Measurements from ENCODE around the gene GANAB. TPM values are rescaled to one million over a fixed set of nuclear protein-coding genes. Genes with fewer than 3 reads are reported as not detected.

The GANAB gene
- total and polyA plus RNA-seq, 4 donors = 45.2 to 209 (median 148) TPM

DNA sequence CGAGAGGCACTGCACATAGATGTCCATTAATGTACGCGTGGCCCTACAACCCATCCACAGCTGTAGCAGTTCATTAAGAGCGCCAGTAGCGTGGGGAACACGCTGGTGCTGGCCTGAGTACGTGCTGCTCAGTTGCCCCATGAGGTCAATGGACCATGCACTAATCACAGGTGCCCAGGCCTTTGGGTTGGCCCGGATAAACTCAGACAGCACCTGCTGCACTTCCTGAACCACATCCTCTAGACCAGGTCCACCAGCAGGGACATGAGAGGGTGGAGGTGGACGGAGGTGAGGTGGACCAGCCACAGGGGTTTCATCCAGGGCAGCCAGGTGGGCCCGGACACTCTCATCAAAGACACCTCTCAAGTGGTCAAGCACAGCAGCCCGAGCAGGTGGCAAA lies 3.1 kb upstream of the GANAB start:
- no peak overlapping the region for H3K9ac ChIP-seq (ENCODE audit: low read depth in 1 of 2, low read length in 2 of 2)
- H3K27me3 ChIP-seq (ENCODE audit: control insufficient read depth in 4 of 4, insufficient read depth in 4 of 4, low read length in 3 of 4) = no peaks in the 10 kb centered on the region
- TF ChIP-seq FOXA1 (IDR thresholded peaks at IDR 0.05) = no peak
- 88% methylated on average over 11 of the region's 11 CpGs for WGBS
- H3K27ac ChIP-seq (ENCODE audit: low read depth in 1 of 2, low read length in 2 of 2) = no peak overlapping the region
- no peaks in the 10 kb centered on the region for H3K9me3 ChIP-seq (ENCODE audit: control insufficient read depth in 4 of 4, low read length in 3 of 4)
- H3K4me1 ChIP-seq (ENCODE audit: control insufficient read depth in 4 of 4, insufficient read depth in 4 of 4, low read length in 3 of 4) = peaks cover 6 to 39% (median 37%) of the 10 kb centered on the region in 4 donors
- peaks cover 0 to 12% (median 4%) of the 10 kb centered on the region in 4 donors for H3K36me3 ChIP-seq (ENCODE audit: control insufficient read depth in 4 of 4, insufficient read depth in 3 of 4, low read depth in 1 of 4, low read length in 3 of 4)
- no peak for DNase-seq (ENCODE audit: low spot score)
- no peak overlapping the region for H3K4me3 ChIP-seq (ENCODE audit: low read depth in 1 of 3, low read length in 3 of 3)

DNA sequence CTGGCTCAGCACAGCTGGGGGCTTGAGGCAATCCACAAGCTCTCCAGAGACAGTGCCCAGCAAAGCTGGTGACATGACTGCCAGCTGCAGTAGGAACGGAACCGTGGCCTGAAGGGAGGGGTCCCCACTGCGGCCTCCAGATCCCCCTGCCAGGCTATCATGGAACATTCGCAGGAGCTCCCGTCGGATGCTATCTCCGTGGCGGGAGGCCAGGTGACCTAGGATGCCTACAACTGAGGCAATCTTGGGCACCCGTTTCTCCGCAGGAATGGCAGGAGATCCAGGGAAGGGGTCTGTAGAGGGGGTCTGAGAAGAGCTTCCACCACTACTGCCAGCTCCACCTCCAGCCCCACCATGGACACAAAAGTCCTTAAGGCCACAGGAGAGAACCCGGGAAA lies 2.6 kb upstream of the GANAB start:
- no peak overlapping the region for H3K9ac ChIP-seq (ENCODE audit: low read depth in 1 of 2, low read length in 2 of 2)
- H3K4me3 ChIP-seq (ENCODE audit: low read depth in 1 of 3, low read length in 3 of 3) = no peak overlapping the region
- no peaks in the 10 kb centered on the region for H3K9me3 ChIP-seq (ENCODE audit: control insufficient read depth in 4 of 4, low read length in 3 of 4)
- no peak overlapping the region for H3K27ac ChIP-seq (ENCODE audit: low read depth in 1 of 2, low read length in 2 of 2)
- 93% methylated on average over 11 of the region's 11 CpGs for WGBS
- H3K36me3 ChIP-seq (ENCODE audit: control insufficient read depth in 4 of 4, insufficient read depth in 3 of 4, low read depth in 1 of 4, low read length in 3 of 4) = peaks cover 0 to 12% (median 4%) of the 10 kb centered on the region in 4 donors
- TF ChIP-seq RXRA (IDR thresholded peaks at IDR 0.05) (no peak), GABPA (IDR thresholded peaks at IDR 0.05 in 1 of 2, conservative IDR thresholded peaks at IDR 0.05 in 1 of 2) (no peak), TAF1 (conservative IDR thresholded peaks at IDR 0.05) (no peak), HNF4A (conservative IDR thresholded peaks at IDR 0.05) (no peak), SP1 (IDR thresholded peaks at IDR 0.05) (no peak), NR2F2 (IDR thresholded peaks at IDR 0.05) (no peak)
- TF ChIP-seq, protein P1, sequence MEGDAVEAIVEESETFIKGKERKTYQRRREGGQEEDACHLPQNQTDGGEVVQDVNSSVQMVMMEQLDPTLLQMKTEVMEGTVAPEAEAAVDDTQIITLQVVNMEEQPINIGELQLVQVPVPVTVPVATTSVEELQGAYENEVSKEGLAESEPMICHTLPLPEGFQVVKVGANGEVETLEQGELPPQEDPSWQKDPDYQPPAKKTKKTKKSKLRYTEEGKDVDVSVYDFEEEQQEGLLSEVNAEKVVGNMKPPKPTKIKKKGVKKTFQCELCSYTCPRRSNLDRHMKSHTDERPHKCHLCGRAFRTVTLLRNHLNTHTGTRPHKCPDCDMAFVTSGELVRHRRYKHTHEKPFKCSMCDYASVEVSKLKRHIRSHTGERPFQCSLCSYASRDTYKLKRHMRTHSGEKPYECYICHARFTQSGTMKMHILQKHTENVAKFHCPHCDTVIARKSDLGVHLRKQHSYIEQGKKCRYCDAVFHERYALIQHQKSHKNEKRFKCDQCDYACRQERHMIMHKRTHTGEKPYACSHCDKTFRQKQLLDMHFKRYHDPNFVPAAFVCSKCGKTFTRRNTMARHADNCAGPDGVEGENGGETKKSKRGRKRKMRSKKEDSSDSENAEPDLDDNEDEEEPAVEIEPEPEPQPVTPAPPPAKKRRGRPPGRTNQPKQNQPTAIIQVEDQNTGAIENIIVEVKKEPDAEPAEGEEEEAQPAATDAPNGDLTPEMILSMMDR (IDR thresholded peaks at IDR 0.05; ENCODE audit: low read depth, low read length, missing input control) = no peak
- TF ChIP-seq, protein P2, sequence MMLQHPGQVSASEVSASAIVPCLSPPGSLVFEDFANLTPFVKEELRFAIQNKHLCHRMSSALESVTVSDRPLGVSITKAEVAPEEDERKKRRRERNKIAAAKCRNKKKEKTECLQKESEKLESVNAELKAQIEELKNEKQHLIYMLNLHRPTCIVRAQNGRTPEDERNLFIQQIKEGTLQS (IDR thresholded peaks at IDR 0.05) = no peak
- no peaks in the 10 kb centered on the region for H3K27me3 ChIP-seq (ENCODE audit: control insufficient read depth in 4 of 4, insufficient read depth in 4 of 4, low read length in 3 of 4)
- DNase-seq (ENCODE audit: low spot score) = no peak
- H3K4me1 ChIP-seq (ENCODE audit: control insufficient read depth in 4 of 4, insufficient read depth in 4 of 4, low read length in 3 of 4) = peaks cover 6 to 44% (median 38%) of the 10 kb centered on the region in 4 donors

DNA sequence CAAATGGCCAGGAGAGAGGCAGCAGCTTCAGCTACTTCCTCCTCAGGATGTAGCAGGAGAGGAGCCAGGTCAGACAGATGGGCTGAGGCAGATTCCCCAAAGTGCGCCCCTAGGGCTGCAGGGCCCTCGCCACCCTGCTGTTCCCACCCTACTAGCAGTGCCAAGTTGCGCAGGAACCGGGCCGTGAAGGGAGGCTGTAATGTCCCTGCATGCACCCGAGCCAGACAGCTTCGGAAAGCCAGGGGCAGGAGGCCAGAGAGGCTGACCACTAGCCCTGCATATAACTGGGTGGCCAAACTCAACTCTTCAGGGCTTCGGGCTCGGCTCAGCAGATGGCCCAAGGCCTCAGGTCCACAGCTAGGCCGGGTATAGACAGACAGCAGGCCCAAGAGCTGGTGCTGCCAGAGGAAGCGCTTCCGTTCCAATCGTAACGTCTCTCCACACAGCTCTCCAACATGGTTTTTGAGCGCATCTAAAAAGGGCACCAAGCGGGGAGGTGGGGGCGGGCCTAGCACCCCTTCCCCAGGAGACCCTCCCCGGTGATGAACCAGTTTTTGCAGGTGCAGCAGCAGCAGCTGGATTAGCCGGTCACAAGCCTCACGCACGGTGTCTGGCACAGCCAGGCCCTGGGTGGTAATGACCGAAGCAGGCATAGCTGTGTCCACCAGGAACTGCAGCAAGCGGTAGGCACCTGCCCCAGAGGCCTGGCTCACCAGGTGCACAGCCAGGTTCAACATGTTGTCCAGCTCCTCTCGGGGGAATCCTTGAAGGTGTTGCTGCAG lies 2.0 kb upstream of the GANAB start:
- Histone ChIP-seq H3K9me3 (ENCODE audit: control insufficient read depth in 4 of 4, low read length in 3 of 4) (no peaks in the 10 kb centered on the region), H3K36me3 (ENCODE audit: control insufficient read depth in 4 of 4, insufficient read depth in 3 of 4, low read depth in 1 of 4, low read length in 3 of 4) (peaks cover 0 to 12% (median 4%) of the 10 kb centered on the region in 4 donors), H3K27ac (ENCODE audit: low read depth in 1 of 2, low read length in 2 of 2) (no peak overlapping the region), H3K27me3 (ENCODE audit: control insufficient read depth in 4 of 4, insufficient read depth in 4 of 4, low read length in 3 of 4) (no peaks in the 10 kb centered on the region), H3K4me1 (ENCODE audit: control insufficient read depth in 4 of 4, insufficient read depth in 4 of 4, low read length in 3 of 4) (peaks cover 6 to 44% (median 38%) of the 10 kb centered on the region in 4 donors), H3K4me3 (ENCODE audit: low read depth in 1 of 3, low read length in 3 of 3) (no peak overlapping the region), H3K9ac (ENCODE audit: low read depth in 1 of 2, low read length in 2 of 2) (no peak overlapping the region)
- DNase-seq (ENCODE audit: low spot score) = no peak
- WGBS = 96% methylated on average over 24 of the region's 24 CpGs
- TF ChIP-seq FOXA2 (IDR thresholded peaks at IDR 0.05) (no peak), HNF4A (conservative IDR thresholded peaks at IDR 0.05) (no peak), EGR1 (IDR thresholded peaks at IDR 0.05; ENCODE audit: low read depth in 2 of 2) (no peak), RXRA (IDR thresholded peaks at IDR 0.05) (no peak), HNF4G (IDR thresholded peaks at IDR 0.05) (no peak), YY1 (IDR thresholded peaks at IDR 0.05) (no peak), TAF1 (conservative IDR thresholded peaks at IDR 0.05) (no peak), FOXA1 (IDR thresholded peaks at IDR 0.05) (no peak), GABPA (IDR thresholded peaks at IDR 0.05 in 1 of 2, conservative IDR thresholded peaks at IDR 0.05 in 1 of 2) (no peak), RAD21 (IDR thresholded peaks at IDR 0.05) (no peak), JUND (IDR thresholded peaks at IDR 0.05) (no peak)
- TF ChIP-seq, protein P1 (IDR thresholded peaks at IDR 0.05; ENCODE audit: low read depth, low read length, missing input control) = no peak
- TF ChIP-seq, protein P2 (IDR thresholded peaks at IDR 0.05) = no peak
- TF ChIP-seq, protein P3, sequence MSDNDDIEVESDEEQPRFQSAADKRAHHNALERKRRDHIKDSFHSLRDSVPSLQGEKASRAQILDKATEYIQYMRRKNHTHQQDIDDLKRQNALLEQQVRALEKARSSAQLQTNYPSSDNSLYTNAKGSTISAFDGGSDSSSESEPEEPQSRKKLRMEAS (IDR thresholded peaks at IDR 0.05) = no peak
- TF ChIP-seq, protein P4, sequence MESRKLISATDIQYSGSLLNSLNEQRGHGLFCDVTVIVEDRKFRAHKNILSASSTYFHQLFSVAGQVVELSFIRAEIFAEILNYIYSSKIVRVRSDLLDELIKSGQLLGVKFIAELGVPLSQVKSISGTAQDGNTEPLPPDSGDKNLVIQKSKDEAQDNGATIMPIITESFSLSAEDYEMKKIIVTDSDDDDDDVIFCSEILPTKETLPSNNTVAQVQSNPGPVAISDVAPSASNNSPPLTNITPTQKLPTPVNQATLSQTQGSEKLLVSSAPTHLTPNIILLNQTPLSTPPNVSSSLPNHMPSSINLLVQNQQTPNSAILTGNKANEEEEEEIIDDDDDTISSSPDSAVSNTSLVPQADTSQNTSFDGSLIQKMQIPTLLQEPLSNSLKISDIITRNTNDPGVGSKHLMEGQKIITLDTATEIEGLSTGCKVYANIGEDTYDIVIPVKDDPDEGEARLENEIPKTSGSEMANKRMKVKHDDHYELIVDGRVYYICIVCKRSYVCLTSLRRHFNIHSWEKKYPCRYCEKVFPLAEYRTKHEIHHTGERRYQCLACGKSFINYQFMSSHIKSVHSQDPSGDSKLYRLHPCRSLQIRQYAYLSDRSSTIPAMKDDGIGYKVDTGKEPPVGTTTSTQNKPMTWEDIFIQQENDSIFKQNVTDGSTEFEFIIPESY (IDR thresholded peaks at IDR 0.05) = no peak
